Measurements from ENCODE around the gene SEPTIN5. TPM values are rescaled to one million over a fixed set of nuclear protein-coding genes. Genes with fewer than 3 reads are reported as not detected.
A peak's percentile ranks its signal among the peaks of the same experiment; 100 is the strongest.

Gene SEPTIN5
- total RNA-seq (10 to 100 TPM in 1 of 2 donors, 1 to 10 TPM in 1; 2.8 to 54.7 TPM), total RNA-seq (0 to 0.15 reads per million in 2 donors)

DNA sequence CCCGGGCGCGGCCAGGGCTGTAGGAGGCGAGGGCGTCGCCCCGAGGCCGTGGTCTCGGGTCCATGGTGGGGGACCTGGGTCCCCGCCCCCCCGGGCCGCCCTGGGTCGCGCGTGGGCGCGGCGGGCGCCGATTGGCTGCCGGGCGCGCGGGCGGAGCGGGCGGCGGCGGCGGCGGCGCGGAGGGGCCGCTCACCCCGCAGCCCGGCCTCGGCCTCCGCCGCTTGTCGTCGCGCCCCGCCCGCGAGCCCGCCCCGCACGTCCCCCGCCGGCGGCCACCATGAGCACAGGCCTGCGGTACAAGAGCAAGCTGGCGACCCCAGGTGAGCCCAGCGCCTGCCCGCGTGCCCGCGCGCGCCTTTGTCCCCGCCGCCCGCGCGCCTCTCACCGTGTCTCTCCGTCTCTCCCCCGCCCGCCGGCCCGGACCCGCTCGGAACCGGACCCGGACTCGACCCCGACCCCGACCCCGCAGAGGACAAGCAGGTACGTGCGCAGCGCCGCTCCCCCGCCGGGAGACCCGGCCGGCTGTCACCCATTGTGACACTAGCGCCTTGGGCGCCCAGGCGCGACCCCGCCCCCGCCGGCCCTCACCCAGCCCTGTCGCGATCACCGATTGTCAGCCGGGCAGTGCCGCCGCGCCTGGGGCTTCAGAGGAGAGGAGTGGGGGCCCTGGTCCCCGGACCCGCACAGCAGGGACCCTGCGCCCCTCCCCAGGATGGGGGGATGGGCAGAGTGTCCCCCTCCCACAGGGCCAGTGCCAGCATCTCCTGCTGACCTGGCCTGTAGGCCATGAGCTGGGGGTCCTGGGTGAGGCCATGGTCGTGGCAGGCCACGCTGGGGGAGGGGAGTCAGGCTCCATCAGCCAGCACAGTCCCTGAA, at the start of gene SEPTIN5:
TSS of gene SEPTIN5 (plus strand) at position 192 of the 876 bp plus-strand sequence. CDS start at position 278, 86 bp downstream.
- Mint-ChIP-seq H3K4me3 (peak within 1 kb of the TSS; percentile 78), H3K27me3 (peaks cover 18% of the 10 kb centered on the region), H3K4me1 (peaks cover 5% of the 10 kb centered on the region), H3K36me3 (ENCODE audit: low read depth) (no peaks in the 10 kb centered on the region), H3K27ac (no peak within 1 kb of the TSS)
- ATAC-seq, result no peak
- H3K9me3 ChIP-seq (ENCODE audit: control insufficient read depth, low read length, poor library complexity, severe bottlenecking), result no peaks in the 10 kb centered on the region
- no peak for DNase-seq

DNA sequence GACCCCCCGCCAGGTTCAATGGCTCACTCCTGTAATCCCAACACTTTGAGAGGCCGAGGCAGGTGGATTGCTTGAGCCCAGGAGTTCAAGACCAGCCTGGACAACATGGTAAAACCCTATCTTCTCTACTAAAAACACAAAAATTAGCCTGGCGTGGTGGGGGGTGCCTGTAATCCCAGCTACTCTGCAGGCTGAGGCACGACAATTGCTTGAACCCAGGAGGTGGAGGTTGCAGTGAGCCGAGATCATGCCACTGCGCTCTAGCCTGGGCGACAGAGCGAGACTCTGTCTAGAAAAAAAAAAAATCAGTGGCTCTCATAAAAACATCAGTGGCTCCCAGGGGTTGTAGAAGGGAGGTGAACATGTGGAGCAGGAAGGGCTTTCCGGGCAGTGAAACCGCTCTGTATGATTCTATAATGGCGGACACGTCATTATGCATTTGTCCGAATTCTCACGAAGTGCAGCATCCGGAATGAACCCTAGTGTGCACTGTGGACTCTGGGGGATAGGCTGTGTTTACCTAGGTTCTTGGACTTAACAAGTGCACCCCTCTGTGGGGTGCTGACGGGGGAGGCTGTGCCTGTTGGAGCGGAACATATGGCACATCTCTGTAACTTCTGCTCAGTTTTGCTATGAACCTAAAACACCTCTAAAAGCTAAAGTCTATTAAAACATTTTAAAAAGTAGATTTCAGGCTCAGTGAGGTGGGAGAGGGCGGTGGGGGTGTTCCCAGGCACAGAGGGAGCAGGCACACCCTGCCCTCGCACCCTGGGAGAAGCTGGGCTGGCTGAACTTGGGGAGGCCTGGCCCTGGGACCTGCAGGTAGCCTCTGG, 49.1 kb upstream of the SEPTIN5 start:
- no peak for DNase-seq
- ATAC-seq, result no peak

GRCh38 chr22:19665784-19666672, 48.3 kb upstream of the SEPTIN5 start:
- no peak overlapping the region for H3K4me3 Mint-ChIP-seq
- DNase-seq (no peak), ATAC-seq (no peak)

More for the DNA sequence above, 49.1 kb upstream of the SEPTIN5 start:
- Mint-ChIP-seq H3K36me3 (ENCODE audit: low read depth) (no peaks in the 10 kb centered on the region), H3K4me1 (peaks cover 5% of the 10 kb centered on the region), H3K27me3 (peaks cover 36% of the 10 kb centered on the region), H3K4me3 (no peak overlapping the region), H3K27ac (no peak overlapping the region)
- no peaks in the 10 kb centered on the region for H3K9me3 ChIP-seq (ENCODE audit: control insufficient read depth, low read length, poor library complexity, severe bottlenecking)

DNA sequence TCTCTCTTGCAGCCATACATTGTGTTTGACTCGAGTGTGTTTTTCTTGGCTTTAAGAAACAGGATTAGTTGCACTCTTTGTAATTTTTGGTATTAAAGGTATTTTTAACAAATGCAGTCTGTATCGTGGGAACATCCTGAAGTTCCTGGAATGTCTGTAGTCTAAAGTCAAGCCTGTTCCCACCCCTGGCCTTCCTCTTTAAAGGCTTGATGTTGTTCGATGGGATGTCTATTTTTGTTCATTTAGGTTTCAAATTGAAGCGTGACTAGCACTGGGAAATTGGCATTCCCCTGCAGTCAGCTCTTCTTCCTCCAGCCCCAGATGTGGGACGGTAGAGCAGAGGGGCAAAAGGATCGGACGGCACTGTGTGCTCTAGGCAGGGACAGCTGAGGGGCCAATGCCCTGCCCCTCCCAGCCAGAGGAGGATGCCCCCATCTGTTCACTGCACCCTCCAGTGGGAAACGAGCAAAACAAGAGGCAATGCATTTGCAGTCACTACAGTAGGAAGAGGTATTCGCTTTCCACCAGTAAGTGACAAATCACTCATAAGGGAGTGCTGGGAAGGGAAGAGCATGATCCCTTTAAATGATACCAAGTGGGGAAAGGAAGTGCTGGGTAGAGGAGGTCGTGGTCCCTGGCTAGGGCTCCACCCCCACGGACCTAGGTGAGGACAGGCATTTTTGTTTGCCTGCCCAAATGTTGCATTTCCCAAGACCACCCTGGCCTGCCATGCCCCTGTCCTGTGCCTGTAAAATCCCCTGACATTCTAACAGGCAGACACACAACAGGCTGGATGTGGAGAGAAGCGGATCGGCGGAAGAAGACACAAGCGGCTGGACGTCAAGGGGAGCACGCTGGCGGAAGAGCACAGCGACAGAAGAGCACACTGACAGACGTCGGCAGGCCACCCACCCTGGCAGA, 47.4 kb upstream of the SEPTIN5 start:
- no peaks in the 10 kb centered on the region for H3K36me3 Mint-ChIP-seq (ENCODE audit: low read depth)
- H3K27me3 Mint-ChIP-seq, result peaks cover 36% of the 10 kb centered on the region
- H3K27ac Mint-ChIP-seq, result peak overlapping the region; percentile 59
- H3K4me1 Mint-ChIP-seq, result peaks cover 5% of the 10 kb centered on the region
- H3K4me3 Mint-ChIP-seq, result no peak overlapping the region
- no peak for ATAC-seq
- DNase-seq, result no peak
- H3K9me3 ChIP-seq (ENCODE audit: control insufficient read depth, low read length, poor library complexity, severe bottlenecking), result no peaks in the 10 kb centered on the region

More at GRCh38 chr22:19665784-19666672, 48.3 kb upstream of the SEPTIN5 start:
- Mint-ChIP-seq H3K4me1 (peaks cover 5% of the 10 kb centered on the region), H3K27ac (no peak overlapping the region), H3K36me3 (ENCODE audit: low read depth) (no peaks in the 10 kb centered on the region), H3K27me3 (peaks cover 36% of the 10 kb centered on the region)
- no peaks in the 10 kb centered on the region for H3K9me3 ChIP-seq (ENCODE audit: control insufficient read depth, low read length, poor library complexity, severe bottlenecking)

- no peak overlapping the region for H3K27ac Mint-ChIP-seq
Measured at GRCh38 chr22:19667872-19668740, 46.2 kb upstream of the SEPTIN5 start.

DNA sequence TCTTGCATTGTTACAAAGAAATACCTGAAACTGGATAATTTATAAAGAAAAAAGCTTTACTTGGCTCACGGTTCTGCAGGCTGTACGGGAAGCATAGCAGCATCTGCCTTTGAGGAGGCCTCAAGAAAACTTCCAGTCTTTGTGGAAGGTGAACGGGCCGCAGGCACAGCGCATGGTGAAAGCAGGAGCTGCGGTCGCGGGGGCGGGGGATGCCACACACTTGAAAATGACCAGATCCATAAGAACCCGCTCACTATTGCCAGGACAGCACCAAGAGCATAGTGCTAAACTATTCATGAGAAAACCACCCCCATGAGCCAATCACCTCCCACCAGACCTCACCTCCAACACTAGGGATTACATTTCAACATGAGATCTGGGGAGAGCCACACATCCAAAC, 45.6 kb upstream of the SEPTIN5 start:
- no peak overlapping the region for H3K27ac Mint-ChIP-seq
- no peak overlapping the region for H3K4me3 Mint-ChIP-seq
- no peaks in the 10 kb centered on the region for H3K36me3 Mint-ChIP-seq (ENCODE audit: low read depth)
- H3K27me3 Mint-ChIP-seq, result peaks cover 41% of the 10 kb centered on the region
- DNase-seq (no peak), ATAC-seq (no peak)
- H3K4me1 Mint-ChIP-seq, result peaks cover 4% of the 10 kb centered on the region
- no peaks in the 10 kb centered on the region for H3K9me3 ChIP-seq (ENCODE audit: control insufficient read depth, low read length, poor library complexity, severe bottlenecking)

More at GRCh38 chr22:19667872-19668740, 46.2 kb upstream of the SEPTIN5 start:
- H3K4me3 Mint-ChIP-seq, result no peak overlapping the region
- ATAC-seq (no peak), DNase-seq (no peak)
- H3K4me1 Mint-ChIP-seq, result peaks cover 5% of the 10 kb centered on the region
- H3K36me3 Mint-ChIP-seq (ENCODE audit: low read depth), result no peaks in the 10 kb centered on the region
- H3K27me3 Mint-ChIP-seq, result peaks cover 39% of the 10 kb centered on the region
- no peaks in the 10 kb centered on the region for H3K9me3 ChIP-seq (ENCODE audit: control insufficient read depth, low read length, poor library complexity, severe bottlenecking)

GRCh38 chr22:19669570-19669969, 44.7 kb upstream of the SEPTIN5 start:
- Mint-ChIP-seq H3K4me1 (no peaks in the 10 kb centered on the region), H3K4me3 (no peak overlapping the region), H3K27me3 (peaks cover 48% of the 10 kb centered on the region), H3K27ac (no peak overlapping the region), H3K36me3 (ENCODE audit: low read depth) (no peaks in the 10 kb centered on the region)
- DNase-seq (no peak), ATAC-seq (no peak)
- no peaks in the 10 kb centered on the region for H3K9me3 ChIP-seq (ENCODE audit: control insufficient read depth, low read length, poor library complexity, severe bottlenecking)

GRCh38 chr22:19671316-19671715, 43.0 kb upstream of the SEPTIN5 start:
- no peak overlapping the region for H3K27ac Mint-ChIP-seq
- H3K4me1 Mint-ChIP-seq, result no peaks in the 10 kb centered on the region
- no peaks in the 10 kb centered on the region for H3K9me3 ChIP-seq (ENCODE audit: control insufficient read depth, low read length, poor library complexity, severe bottlenecking)
- H3K36me3 Mint-ChIP-seq (ENCODE audit: low read depth), result peaks cover 3% of the 10 kb centered on the region
- DNase-seq (no peak), ATAC-seq (no peak)
- H3K4me3 Mint-ChIP-seq, result no peak overlapping the region
- H3K27me3 Mint-ChIP-seq, result peaks cover 47% of the 10 kb centered on the region

GRCh38 chr22:19672054-19672776, 42.1 kb upstream of the SEPTIN5 start:
- no peak overlapping the region for H3K4me3 Mint-ChIP-seq
- H3K27me3 Mint-ChIP-seq, result peaks cover 40% of the 10 kb centered on the region
- H3K9me3 ChIP-seq (ENCODE audit: control insufficient read depth, low read length, poor library complexity, severe bottlenecking), result no peaks in the 10 kb centered on the region
- ATAC-seq (no peak), DNase-seq (no peak)
- no peaks in the 10 kb centered on the region for H3K4me1 Mint-ChIP-seq
- peaks cover 3% of the 10 kb centered on the region for H3K36me3 Mint-ChIP-seq (ENCODE audit: low read depth)
- no peak overlapping the region for H3K27ac Mint-ChIP-seq

DNA sequence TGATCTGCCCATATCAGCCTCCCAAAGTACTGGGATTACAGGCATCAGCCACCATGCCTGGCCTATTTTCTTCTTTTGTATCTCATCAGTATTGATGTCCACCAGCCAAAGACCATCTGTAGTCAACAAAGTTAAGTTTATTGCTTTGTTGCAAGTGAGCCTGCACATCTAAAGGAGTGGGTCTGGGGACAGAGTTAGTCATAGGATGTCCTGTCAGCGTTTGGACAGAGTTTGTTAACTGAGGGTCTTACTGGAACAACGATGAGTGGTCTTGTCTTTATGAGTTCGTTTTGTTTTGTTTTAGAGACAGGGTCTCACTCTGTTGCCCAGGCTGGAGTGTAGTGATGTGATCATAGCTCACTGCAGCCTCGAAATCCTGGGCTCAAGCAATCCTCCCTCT, 40.6 kb upstream of the SEPTIN5 start:
- no peak overlapping the region for H3K4me3 Mint-ChIP-seq
- no peak overlapping the region for H3K27ac Mint-ChIP-seq
- no peak for ATAC-seq
- H3K9me3 ChIP-seq (ENCODE audit: control insufficient read depth, low read length, poor library complexity, severe bottlenecking), result no peaks in the 10 kb centered on the region
- no peak for DNase-seq
- H3K27me3 Mint-ChIP-seq, result peaks cover 40% of the 10 kb centered on the region
- H3K36me3 Mint-ChIP-seq (ENCODE audit: low read depth), result peaks cover 3% of the 10 kb centered on the region
- H3K4me1 Mint-ChIP-seq, result no peaks in the 10 kb centered on the region

Measured in T-helper 17 cell (primary cell).